K562 (cell line): ENCODE measurements around the gene FAM83F. TPM values are rescaled to one million over a fixed set of nuclear protein-coding genes. Genes with fewer than 3 reads are reported as not detected.

Experiments
- ATAC-seq: fragments of 200-7000 bp; cut with Tn5 transposase; 3 replicates; pipeline ENCODE4 v1.9.1; 2020; ENCODE audit warnings: moderate library complexity
- BruUV-seq: library from RNA; stranded (reverse); fragments of 400-500 nt; replicated peaks from 2 replicates; lab custom pipeline; 2021; lab: Mats Ljungman, UMichigan
- CTCF ChIA-PET: fragments of 300-600 bp; formaldehyde crosslinking; extraction: SDS; loops from one replicate; lab custom pipeline; 2021; ENCODE audit warnings: low intra/inter-chr PET ratio; lab: Yijun Ruan, JAX
- POLR2A ChIA-PET: fragments of 300-600, 350-650 bp; sonication (Branson Sonifier 250); formaldehyde crosslinking; extraction: SDS; loops from one replicate; lab custom pipeline; 2021; ENCODE audit warnings: antibody characterized with exemption, inconsistent platforms; lab: Yijun Ruan, JAX
- DNase-seq, 4 experiments: peaks; one replicate each; pipeline versions ENCODE4 v3.0.0 to v3.0.0-alpha.2; 2011 to 2018; ENCODE audit warnings: low spot score in 3 of 4, mixed read lengths in 3 of 4; ENCODE audit errors: extremely low read depth in 1 of 4
- FAIRE-seq: peaks from 2 replicates; lab custom pipeline; 2011; peaks lifted over from hg19 to GRCh38; lab: Jason Lieb, UNC
- H2AFZ ChIP-seq: 2 replicates; pipeline ENCODE4 v1.6.0; 2011; ENCODE audit warnings: low read depth, low read length, control low read depth, inconsistent platforms
- H3K27ac ChIP-seq: fragments of 200-600 bp; 3 replicates; pipeline ENCODE4 v1.8.0; 2011; ENCODE audit warnings: low read depth, mild to moderate bottlenecking, control low read depth, inconsistent platforms, low read length, moderate library complexity, mixed read lengths; ENCODE audit errors: extremely low read depth
- H3K27me3 ChIP-seq, 2 experiments: fragments of 300-600 bp in 1 of 2; 2 replicates in 1 of 2; 3 replicates in 1 of 2; pipeline versions ENCODE4 v1.6.0 to v1.8.0; 2011; ENCODE audit warnings: inconsistent platforms in 2 of 2, low read length in 2 of 2, mild to moderate bottlenecking in 1 of 2, mixed read lengths in 1 of 2, moderate library complexity in 1 of 2; ENCODE audit not compliant: control insufficient read depth in 2 of 2, insufficient read depth in 2 of 2
- H3K36me3 ChIP-seq: fragments of 300-600 bp; 3 replicates; pipeline ENCODE4 v1.8.0; 2011; ENCODE audit warnings: mild to moderate bottlenecking, low read length, inconsistent platforms; ENCODE audit not compliant: control insufficient read depth, insufficient read depth
- H3K4me1 ChIP-seq, 2 experiments: fragments of 200-600 bp in 1 of 2; replicated peaks in 1 of 2; 2 replicates in 1 of 2; 3 replicates in 1 of 2; pipeline versions ENCODE4 v1.5.1 to v1.8.0; 2011; ENCODE audit warnings: inconsistent platforms in 2 of 2, low read length in 2 of 2, mild to moderate bottlenecking in 1 of 2, mixed read lengths in 1 of 2, moderate library complexity in 1 of 2; ENCODE audit not compliant: control insufficient read depth in 2 of 2, insufficient read depth in 2 of 2
- H3K4me2 ChIP-seq: 2 replicates; pipeline ENCODE4 v1.6.1; 2011; ENCODE audit warnings: low read length, control low read depth, inconsistent platforms, mixed read lengths; ENCODE audit not compliant: insufficient read depth
- H3K4me3 ChIP-seq: fragments of 200-600 bp; sonication (generic), shearing (Covaris generic); 2 replicates; pipeline ENCODE4 v1.5.1; 2016; ENCODE audit warnings: control low read depth, inconsistent platforms
- H3K79me2 ChIP-seq: fragments of 200-600 bp; 3 replicates; pipeline ENCODE4 v1.8.0; 2011; ENCODE audit warnings: low read length, inconsistent platforms; ENCODE audit not compliant: control insufficient read depth, insufficient read depth
- H3K9ac ChIP-seq, 2 experiments: 2 replicates each; pipeline versions ENCODE4 v1.6.0 to v1.6.1; 2011; ENCODE audit warnings: low read depth in 2 of 2, low read length in 2 of 2, control low read depth in 1 of 2, inconsistent platforms in 1 of 2, mild to moderate bottlenecking in 1 of 2, mixed read lengths in 1 of 2; ENCODE audit not compliant: insufficient read depth in 1 of 2
- H3K9me1 ChIP-seq: one replicate; pipeline ENCODE4 v1.6.0; 2011; ENCODE audit warnings: inconsistent platforms, mild to moderate bottlenecking, low read length, moderate library complexity; ENCODE audit not compliant: control insufficient read depth, insufficient read depth
- H3K9me3 ChIP-seq: replicated peaks from 2 replicates; pipeline ENCODE4 v1.5.1; 2011; ENCODE audit warnings: low read depth, low read length, inconsistent platforms; ENCODE audit not compliant: control insufficient read depth, insufficient read depth
- H4K20me1 ChIP-seq: replicated peaks from 2 replicates; pipeline ENCODE4 v1.6.1; 2011; ENCODE audit warnings: low read length, inconsistent platforms, mixed read lengths; ENCODE audit not compliant: control insufficient read depth, insufficient read depth
- ATF7 ChIP-seq: fragments of 450-650 bp; IDR thresholded peaks from 2 replicates; pipeline ENCODE4 v1.7.1; 2014; ENCODE audit warnings: mild to moderate bottlenecking, moderate library complexity
- CBFB ChIP-seq: sonication (generic); formaldehyde crosslinking; IDR thresholded peaks from 2 replicates; pipeline ENCODE4 v1.4.0; 2020; ENCODE audit warnings: mild to moderate bottlenecking, missing genetic modification reagents
- CREB5 ChIP-seq: fragments of 250-450 bp; sonication (Bioruptor Pico); IDR thresholded peaks from 2 replicates; pipeline ENCODE4 v1.5.0; 2020; ENCODE audit warnings: mild to moderate bottlenecking
- L3MBTL2 ChIP-seq: fragments of 450-650 bp; IDR thresholded peaks from 2 replicates; pipeline ENCODE4 v1.6.1; 2016; ENCODE audit warnings: mild to moderate bottlenecking, moderate library complexity
- OTX1 ChIP-seq: fragments of 450-650 bp; formaldehyde crosslinking; IDR thresholded peaks from 2 replicates; pipeline ENCODE4 v1.4.0; 2022; ENCODE audit warnings: mild to moderate bottlenecking
- WGBS: fragments of 100-300 bp; shearing (Covaris generic); methylation state at CpG from one replicate; pipeline ENCODE4 v1.1.6; 2016; ENCODE audit warnings: low coverage, mixed read lengths; ENCODE audit not compliant: insufficient coverage; ENCODE audit errors: missing lambda C conversion rate; 5-methylcytosine and 5-hydroxymethylcytosine counted together
- in situ Hi-C: fragments of 300-500 bp; cut with MboI; formaldehyde crosslinking; loops from 4 replicates; pipeline ENCODE4 v1.15.0; 2018; ENCODE audit warnings: inconsistent platforms, mixed read lengths
- intact Hi-C: fragments of 100-400 bp; cut with micrococcal nuclease; formaldehyde crosslinking; loops from 2 replicates; pipeline ENCODE4 v1.14.2; 2022
- polyA plus RNA-seq, 8 experiments: library from polyadenylated mRNA; depleted of rRNA in 4 of 8; stranded (reverse) in 5 of 8; unstranded in 3 of 8; fragments of >200 nt; fragmentation: Nextera tagmentation in 2 of 8; fragmentation: Illumina TruSeq in 1 of 8; extraction: Ambion mirVana in 2 of 8; extraction: Trizol in 1 of 8; gene quantifications; 2 replicates each; pipeline versions ENCODE4 v1.2.1 to v1.2.3, GENCODE V29; 2011 to 2014; ENCODE audit warnings: inconsistent platforms in 1 of 8, missing spikeins in 1 of 8
- total RNA-seq, 7 experiments: library from RNA; depleted of rRNA in 6 of 7; stranded (reverse); fragments of >200 nt in 6 of 7; fragmentation: Illumina TruSeq in 2 of 7; extraction: Trizol in 2 of 7; gene quantifications; 2 replicates each; pipeline versions ENCODE4 v1.2.1 to v1.2.3, GENCODE V29; 2011 to 2021; ENCODE audit warnings: low replicate concordance in 1 of 7

The FAM83F gene
- total and polyA plus RNA-seq, 9 of the 15 experiments (the other 6 are each of a cell fraction or from before 2014, with no cell fraction given) = under 0.01 to 0.13 (median 0.04) TPM; not detected in 1

GRCh38 chr22:40082184-40082583 lies 87.4 kb downstream of the FAM83F start:
- ChIA-PET CTCF (no interaction called here), POLR2A (no interaction called here)
- no TSS peak for BruUV-seq
- ATAC-seq (no peak), FAIRE-seq (no peak), DNase-seq (no peak)
- Histone ChIP-seq H3K79me2 (peaks cover 13% of the 10 kb centered on the region; the same call in 2 of the 3 replicates), H3K4me2 (no peak overlapping the region), H3K36me3 (no peaks in the 10 kb centered on the region), H3K9ac (no peak overlapping the region), H3K27me3 (no peaks in the 10 kb centered on the region), H3K9me1 (no peaks in the 10 kb centered on the region), H3K4me3 (no peak overlapping the region), H3K4me1 (peaks cover 6 to 37% of the 10 kb centered on the region in 2 experiments; a peak in 4 of 5 replicates), H3K27ac (no peak overlapping the region; the same call in 2 of the 3 replicates), H2AFZ (no peak overlapping the region; the same call in 1 of the 2 replicates), H3K9me3 (no peaks in the 10 kb centered on the region), H4K20me1 (no peaks in the 10 kb centered on the region)
- WGBS = 50% methylated on average over 1 of the region's 1 CpG
- intact Hi-C loops = no loop called here
- no peak for TF ChIP-seq ATF7
- no peak for TF ChIP-seq CBFB (CRISPR knock-in tag)
- TF ChIP-seq OTX1 (CRISPR knock-in tag) = no peak
- no peak for TF ChIP-seq L3MBTL2
- TF ChIP-seq CREB5 (CRISPR knock-in tag) = no peak
- in situ Hi-C loops = no loop called here
